Liver (tissue), 9 donors: ENCODE measurements around the gene ATP1A3. TPM values are rescaled to one million over a fixed set of nuclear protein-coding genes. Genes with fewer than 3 reads are reported as not detected.

Source experiments
- DNase-seq: peaks from one replicate; pipeline ENCODE4 v3.0.0-alpha.2; 2017; ENCODE audit warnings: low spot score
- H3K27ac ChIP-seq, 2 donors: one replicate each; pipeline ENCODE4 v1.7.0; 2013; ENCODE audit warnings: inconsistent platforms in 2 of 2, low read length in 2 of 2, control low read depth in 1 of 2, low read depth in 1 of 2, mild to moderate bottlenecking in 1 of 2
- H3K27me3 ChIP-seq, 4 donors: one replicate each; pipeline versions ENCODE4 v1.6.1 to v1.7.0; 2013; ENCODE audit warnings: low read length in 3 of 4, inconsistent platforms in 1 of 4, mild to moderate bottlenecking in 1 of 4, moderate library complexity in 1 of 4; ENCODE audit not compliant: control insufficient read depth in 4 of 4, insufficient read depth in 4 of 4
- H3K36me3 ChIP-seq, 4 donors: one replicate each; pipeline versions ENCODE4 v1.6.1 to v1.7.0; 2013; ENCODE audit warnings: low read length in 3 of 4, mild to moderate bottlenecking in 3 of 4, low read depth in 1 of 4, moderate library complexity in 1 of 4; ENCODE audit not compliant: control insufficient read depth in 4 of 4, insufficient read depth in 3 of 4
- H3K4me1 ChIP-seq, 4 donors: one replicate each; pipeline versions ENCODE4 v1.6.1 to v1.7.0; 2013; ENCODE audit warnings: low read length in 3 of 4, mild to moderate bottlenecking in 3 of 4, moderate library complexity in 1 of 4; ENCODE audit not compliant: control insufficient read depth in 4 of 4, insufficient read depth in 4 of 4
- H3K4me3 ChIP-seq, 3 donors: one replicate each; pipeline versions ENCODE4 v1.6.1 to v1.7.0; 2013; ENCODE audit warnings: low read length in 3 of 3, control low read depth in 1 of 3, low read depth in 1 of 3, mild to moderate bottlenecking in 1 of 3
- H3K9ac ChIP-seq, 2 donors: one replicate each; pipeline ENCODE4 v1.7.0; 2013; ENCODE audit warnings: low read length in 2 of 2, mild to moderate bottlenecking in 2 of 2, moderate library complexity in 2 of 2, control low read depth in 1 of 2, low read depth in 1 of 2
- H3K9me3 ChIP-seq, 4 donors: one replicate each; pipeline versions ENCODE4 v1.6.1 to v1.7.0; 2013; ENCODE audit warnings: low read length in 3 of 4; ENCODE audit not compliant: control insufficient read depth in 4 of 4
- EGR1 ChIP-seq, 2 donors: IDR thresholded peaks; 2 replicates each; pipeline ENCODE4 v1.6.1; 2016 to 2018; ENCODE audit warnings: antibody characterized with exemption in 2 of 2, low read depth in 2 of 2
- FOXA1 ChIP-seq: IDR thresholded peaks from 2 replicates; pipeline ENCODE4 v1.6.1; 2016; ENCODE audit warnings: antibody characterized with exemption
- FOXA2 ChIP-seq: IDR thresholded peaks from 2 replicates; pipeline ENCODE4 v1.6.1; 2016; ENCODE audit warnings: antibody characterized with exemption
- GABPA ChIP-seq, 2 donors: IDR thresholded peaks in 1 of 2; conservative IDR thresholded peaks in 1 of 2; 2 replicates each; pipeline ENCODE4 v1.6.1; 2016; ENCODE audit warnings: antibody characterized with exemption in 2 of 2, mild to moderate bottlenecking in 1 of 2, moderate library complexity in 1 of 2
- HNF4A ChIP-seq, 2 donors: conservative IDR thresholded peaks; 2 replicates each; pipeline ENCODE4 v1.6.1; 2016; ENCODE audit warnings: antibody characterized with exemption in 2 of 2, mild to moderate bottlenecking in 2 of 2
- HNF4G ChIP-seq: IDR thresholded peaks from 2 replicates; pipeline ENCODE4 v1.6.1; 2016; ENCODE audit warnings: antibody characterized with exemption
- JUND ChIP-seq, 2 donors: IDR thresholded peaks; 2 replicates each; pipeline ENCODE4 v1.6.1; 2016; ENCODE audit warnings: antibody characterized with exemption in 2 of 2
- NR2F2 ChIP-seq: IDR thresholded peaks from 2 replicates; pipeline ENCODE4 v1.6.1; 2016; ENCODE audit warnings: antibody characterized with exemption
- RAD21 ChIP-seq, 2 donors: IDR thresholded peaks; 2 replicates each; pipeline ENCODE4 v1.6.1; 2016; ENCODE audit warnings: antibody characterized with exemption in 2 of 2, mild to moderate bottlenecking in 2 of 2
- RXRA ChIP-seq, 2 donors: IDR thresholded peaks; 2 replicates each; pipeline ENCODE4 v1.6.1; 2017 to 2018; ENCODE audit warnings: antibody characterized with exemption in 2 of 2, mild to moderate bottlenecking in 1 of 2
- SP1 ChIP-seq: IDR thresholded peaks from 2 replicates; pipeline ENCODE4 v1.6.1; 2018; ENCODE audit warnings: antibody characterized with exemption, mild to moderate bottlenecking
- TAF1 ChIP-seq: conservative IDR thresholded peaks from 2 replicates; pipeline ENCODE4 v1.6.1; 2016; ENCODE audit warnings: antibody characterized with exemption, mild to moderate bottlenecking
- YY1 ChIP-seq: IDR thresholded peaks from 2 replicates; pipeline ENCODE4 v1.6.1; 2016; ENCODE audit warnings: antibody characterized with exemption, mild to moderate bottlenecking
- polyA plus RNA-seq, 2 donors: library from polyadenylated mRNA; stranded (reverse) in 1 of 2; unstranded in 1 of 2; fragments of 200-250 nt in 1 of 2; fragments of >200 nt in 1 of 2; fragmentation: Nextera tagmentation in 1 of 2; extraction: Ambion mirVana in 1 of 2; gene quantifications; one replicate each; pipeline versions ENCODE4 v1.2.1 to v1.2.3, GENCODE V29; 2013 to 2015
- total RNA-seq, 2 donors: library from RNA; depleted of rRNA; stranded (reverse); fragments of >200 nt; gene quantifications; one replicate each; pipeline ENCODE4 v1.2.3, GENCODE V29; 2014
- TF ChIP-seq, protein P1 (sequence below): IDR thresholded peaks from 2 replicates; pipeline ENCODE4 v1.6.1; 2016; ENCODE audit warnings: antibody characterized with exemption
- TF ChIP-seq, protein P2 (sequence below): fragments of 150-350 bp; IDR thresholded peaks from 2 replicates; pipeline ENCODE4 v1.5.1; 2017; ENCODE audit warnings: improper control_type of control experiment, low read depth, low read length; ENCODE audit not compliant: missing input control
- TF ChIP-seq, protein P3 (sequence below): IDR thresholded peaks from 2 replicates; pipeline ENCODE4 v1.6.1; 2016; ENCODE audit warnings: antibody characterized with exemption
- TF ChIP-seq, protein P4 (sequence below): IDR thresholded peaks from 2 replicates; pipeline ENCODE4 v1.6.1; 2016; ENCODE audit warnings: antibody characterized with exemption
- TF ChIP-seq, protein P5 (sequence below): IDR thresholded peaks from 2 replicates; pipeline ENCODE4 v1.6.1; 2016; ENCODE audit warnings: antibody characterized with exemption, mild to moderate bottlenecking
- donor health status: healthy.
- donor health status: healthy.
- donor health status: healthy.
- donor health status: healthy.
- donor health status: healthy.

Gene ATP1A3
- total and polyA plus RNA-seq, 4 donors: 0.05 to 0.09 (median 0.08) TPM; not detected in 1

DNA sequence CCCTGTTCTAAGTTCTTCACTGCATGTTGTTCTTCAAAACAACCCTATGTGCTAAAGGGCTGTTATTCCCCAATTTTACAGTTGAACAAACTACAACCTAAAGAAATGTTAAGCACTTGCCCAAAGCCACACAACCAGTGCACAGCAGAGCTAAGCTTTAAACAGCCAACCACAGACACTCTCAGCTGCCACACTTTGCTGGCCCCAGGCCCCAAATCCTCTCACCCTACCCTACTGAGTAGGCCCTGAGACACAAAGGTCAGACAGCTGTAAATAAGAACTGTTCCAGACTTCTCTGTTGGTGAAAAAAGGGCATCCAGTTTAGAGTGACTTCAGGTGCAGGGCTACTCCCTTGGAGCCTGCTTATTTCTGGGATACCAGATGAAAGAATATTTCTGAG, 46.0 kb upstream of the ATP1A3 start:
- TF ChIP-seq HNF4A (conservative IDR thresholded peaks at IDR 0.05) (no peak), GABPA (IDR thresholded peaks at IDR 0.05 in 1 of 2, conservative IDR thresholded peaks at IDR 0.05 in 1 of 2) (no peak), YY1 (no peak), SP1 (no peak), FOXA2 (no peak), EGR1 (IDR thresholded peaks at IDR 0.05; ENCODE audit: low read depth in 2 of 2) (no peak), NR2F2 (no peak), FOXA1 (no peak), HNF4G (no peak), JUND (IDR thresholded peaks at IDR 0.05) (no peak), RAD21 (IDR thresholded peaks at IDR 0.05) (no peak), TAF1 (no peak), RXRA (IDR thresholded peaks at IDR 0.05) (no peak)
- TF ChIP-seq, protein P1, sequence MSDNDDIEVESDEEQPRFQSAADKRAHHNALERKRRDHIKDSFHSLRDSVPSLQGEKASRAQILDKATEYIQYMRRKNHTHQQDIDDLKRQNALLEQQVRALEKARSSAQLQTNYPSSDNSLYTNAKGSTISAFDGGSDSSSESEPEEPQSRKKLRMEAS: no peak
- TF ChIP-seq, protein P2, sequence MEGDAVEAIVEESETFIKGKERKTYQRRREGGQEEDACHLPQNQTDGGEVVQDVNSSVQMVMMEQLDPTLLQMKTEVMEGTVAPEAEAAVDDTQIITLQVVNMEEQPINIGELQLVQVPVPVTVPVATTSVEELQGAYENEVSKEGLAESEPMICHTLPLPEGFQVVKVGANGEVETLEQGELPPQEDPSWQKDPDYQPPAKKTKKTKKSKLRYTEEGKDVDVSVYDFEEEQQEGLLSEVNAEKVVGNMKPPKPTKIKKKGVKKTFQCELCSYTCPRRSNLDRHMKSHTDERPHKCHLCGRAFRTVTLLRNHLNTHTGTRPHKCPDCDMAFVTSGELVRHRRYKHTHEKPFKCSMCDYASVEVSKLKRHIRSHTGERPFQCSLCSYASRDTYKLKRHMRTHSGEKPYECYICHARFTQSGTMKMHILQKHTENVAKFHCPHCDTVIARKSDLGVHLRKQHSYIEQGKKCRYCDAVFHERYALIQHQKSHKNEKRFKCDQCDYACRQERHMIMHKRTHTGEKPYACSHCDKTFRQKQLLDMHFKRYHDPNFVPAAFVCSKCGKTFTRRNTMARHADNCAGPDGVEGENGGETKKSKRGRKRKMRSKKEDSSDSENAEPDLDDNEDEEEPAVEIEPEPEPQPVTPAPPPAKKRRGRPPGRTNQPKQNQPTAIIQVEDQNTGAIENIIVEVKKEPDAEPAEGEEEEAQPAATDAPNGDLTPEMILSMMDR: no peak
- TF ChIP-seq, protein P3, sequence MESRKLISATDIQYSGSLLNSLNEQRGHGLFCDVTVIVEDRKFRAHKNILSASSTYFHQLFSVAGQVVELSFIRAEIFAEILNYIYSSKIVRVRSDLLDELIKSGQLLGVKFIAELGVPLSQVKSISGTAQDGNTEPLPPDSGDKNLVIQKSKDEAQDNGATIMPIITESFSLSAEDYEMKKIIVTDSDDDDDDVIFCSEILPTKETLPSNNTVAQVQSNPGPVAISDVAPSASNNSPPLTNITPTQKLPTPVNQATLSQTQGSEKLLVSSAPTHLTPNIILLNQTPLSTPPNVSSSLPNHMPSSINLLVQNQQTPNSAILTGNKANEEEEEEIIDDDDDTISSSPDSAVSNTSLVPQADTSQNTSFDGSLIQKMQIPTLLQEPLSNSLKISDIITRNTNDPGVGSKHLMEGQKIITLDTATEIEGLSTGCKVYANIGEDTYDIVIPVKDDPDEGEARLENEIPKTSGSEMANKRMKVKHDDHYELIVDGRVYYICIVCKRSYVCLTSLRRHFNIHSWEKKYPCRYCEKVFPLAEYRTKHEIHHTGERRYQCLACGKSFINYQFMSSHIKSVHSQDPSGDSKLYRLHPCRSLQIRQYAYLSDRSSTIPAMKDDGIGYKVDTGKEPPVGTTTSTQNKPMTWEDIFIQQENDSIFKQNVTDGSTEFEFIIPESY: no peak
- TF ChIP-seq, protein P4, sequence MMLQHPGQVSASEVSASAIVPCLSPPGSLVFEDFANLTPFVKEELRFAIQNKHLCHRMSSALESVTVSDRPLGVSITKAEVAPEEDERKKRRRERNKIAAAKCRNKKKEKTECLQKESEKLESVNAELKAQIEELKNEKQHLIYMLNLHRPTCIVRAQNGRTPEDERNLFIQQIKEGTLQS: no peak
- TF ChIP-seq, protein P5, sequence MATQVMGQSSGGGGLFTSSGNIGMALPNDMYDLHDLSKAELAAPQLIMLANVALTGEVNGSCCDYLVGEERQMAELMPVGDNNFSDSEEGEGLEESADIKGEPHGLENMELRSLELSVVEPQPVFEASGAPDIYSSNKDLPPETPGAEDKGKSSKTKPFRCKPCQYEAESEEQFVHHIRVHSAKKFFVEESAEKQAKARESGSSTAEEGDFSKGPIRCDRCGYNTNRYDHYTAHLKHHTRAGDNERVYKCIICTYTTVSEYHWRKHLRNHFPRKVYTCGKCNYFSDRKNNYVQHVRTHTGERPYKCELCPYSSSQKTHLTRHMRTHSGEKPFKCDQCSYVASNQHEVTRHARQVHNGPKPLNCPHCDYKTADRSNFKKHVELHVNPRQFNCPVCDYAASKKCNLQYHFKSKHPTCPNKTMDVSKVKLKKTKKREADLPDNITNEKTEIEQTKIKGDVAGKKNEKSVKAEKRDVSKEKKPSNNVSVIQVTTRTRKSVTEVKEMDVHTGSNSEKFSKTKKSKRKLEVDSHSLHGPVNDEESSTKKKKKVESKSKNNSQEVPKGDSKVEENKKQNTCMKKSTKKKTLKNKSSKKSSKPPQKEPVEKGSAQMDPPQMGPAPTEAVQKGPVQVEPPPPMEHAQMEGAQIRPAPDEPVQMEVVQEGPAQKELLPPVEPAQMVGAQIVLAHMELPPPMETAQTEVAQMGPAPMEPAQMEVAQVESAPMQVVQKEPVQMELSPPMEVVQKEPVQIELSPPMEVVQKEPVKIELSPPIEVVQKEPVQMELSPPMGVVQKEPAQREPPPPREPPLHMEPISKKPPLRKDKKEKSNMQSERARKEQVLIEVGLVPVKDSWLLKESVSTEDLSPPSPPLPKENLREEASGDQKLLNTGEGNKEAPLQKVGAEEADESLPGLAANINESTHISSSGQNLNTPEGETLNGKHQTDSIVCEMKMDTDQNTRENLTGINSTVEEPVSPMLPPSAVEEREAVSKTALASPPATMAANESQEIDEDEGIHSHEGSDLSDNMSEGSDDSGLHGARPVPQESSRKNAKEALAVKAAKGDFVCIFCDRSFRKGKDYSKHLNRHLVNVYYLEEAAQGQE: no peak
- H3K9ac ChIP-seq: no peak overlapping the region
- DNase-seq: no peak
- no peaks in the 10 kb centered on the region for H3K9me3 ChIP-seq
- H3K4me1 ChIP-seq: no peaks in the 10 kb centered on the region
- H3K27ac ChIP-seq: no peak overlapping the region
- H3K4me3 ChIP-seq: no peak overlapping the region
- H3K36me3 ChIP-seq: no peaks in the 10 kb centered on the region
- no peaks in the 10 kb centered on the region for H3K27me3 ChIP-seq
